Stimulated activated CD8-positive, alpha-beta memory T cell treated with anti-CD3 and anti-CD28 coated beads, Interleukin-4, amount 100 ng/mL, for 4 hours (primary cell): ENCODE measurements around the gene OR5D18.
"Not testable (repeated sequence)": the region's sequence is repeated elsewhere in the genome, so short reads cannot be mapped to it uniquely, and the experiment has no call there.

Experiments used
- DNase-seq, 2 donors: peaks; one replicate each; pipeline ENCODE4 v3.0.0-alpha.2; 2020; ENCODE audit warnings: low read depth in 2 of 2, low spot score in 1 of 2

OR5D18 gene

DNA sequence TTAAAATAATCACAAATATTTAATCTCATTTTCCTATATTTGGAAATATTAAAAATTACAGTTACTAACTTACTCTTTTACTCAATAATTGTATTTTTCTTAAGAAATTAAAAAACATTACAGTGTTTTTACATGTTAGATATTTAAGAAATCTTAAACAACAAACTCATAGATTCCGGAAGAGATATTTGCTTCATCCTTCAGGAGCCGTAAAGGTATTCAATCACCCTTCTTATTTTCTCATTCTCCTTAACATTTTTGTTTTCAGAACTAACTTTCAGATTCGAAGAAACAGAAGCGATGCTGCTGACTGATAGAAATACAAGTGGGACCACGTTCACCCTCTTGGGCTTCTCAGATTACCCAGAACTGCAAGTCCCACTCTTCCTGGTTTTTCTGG is at the start of gene OR5D18:
TSS of gene OR5D18 (plus strand) at position 301 of the 400 bp plus-strand sequence. CDS start at position 301, 0 bp downstream.
- no peak for DNase-seq

DNA sequence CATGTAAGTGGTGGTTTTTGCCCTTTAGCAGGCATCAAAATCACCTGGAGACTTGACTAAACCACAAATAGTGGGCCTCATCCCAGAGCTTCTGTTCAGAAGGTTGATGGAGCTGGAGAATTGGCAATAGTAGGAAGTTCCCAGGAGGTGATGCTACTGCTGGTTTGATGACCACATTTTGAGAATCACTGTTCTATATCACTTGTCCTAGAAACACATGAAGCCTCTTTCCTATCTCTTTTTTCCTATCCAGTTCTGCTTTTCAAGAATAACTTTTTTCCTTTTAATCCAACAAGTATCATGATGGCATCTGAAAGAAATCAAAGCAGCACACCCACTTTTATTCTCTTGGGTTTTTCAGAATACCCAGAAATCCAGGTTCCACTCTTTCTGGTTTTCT is 46.3 kb upstream of the OR5D18 start, which contains the start of gene OR5D13:
TSS of gene OR5D13 (plus strand) at position 301 of the 400 bp plus-strand sequence. CDS start at position 301, 0 bp downstream.
- DNase-seq, result no peak

DNA sequence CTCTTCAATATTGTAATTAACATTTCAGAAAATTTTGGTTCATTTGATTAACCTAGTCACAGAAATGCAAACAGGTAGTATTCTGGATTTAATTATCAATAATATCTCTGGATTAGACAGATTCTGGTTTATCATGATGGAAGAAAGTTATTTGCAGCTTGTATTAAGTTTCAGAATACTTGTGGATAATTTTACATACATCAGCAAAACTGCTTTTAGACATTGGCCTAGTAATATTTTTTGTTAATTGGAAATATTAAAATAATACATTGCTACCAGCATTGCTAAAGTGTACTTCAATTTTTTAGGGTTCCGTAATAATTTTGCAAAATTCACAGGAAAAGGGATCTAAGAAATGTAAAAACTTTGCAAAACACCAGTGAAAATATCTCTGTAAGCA is 27.8 kb upstream of the OR5D18 start:
- no peak for DNase-seq

DNA sequence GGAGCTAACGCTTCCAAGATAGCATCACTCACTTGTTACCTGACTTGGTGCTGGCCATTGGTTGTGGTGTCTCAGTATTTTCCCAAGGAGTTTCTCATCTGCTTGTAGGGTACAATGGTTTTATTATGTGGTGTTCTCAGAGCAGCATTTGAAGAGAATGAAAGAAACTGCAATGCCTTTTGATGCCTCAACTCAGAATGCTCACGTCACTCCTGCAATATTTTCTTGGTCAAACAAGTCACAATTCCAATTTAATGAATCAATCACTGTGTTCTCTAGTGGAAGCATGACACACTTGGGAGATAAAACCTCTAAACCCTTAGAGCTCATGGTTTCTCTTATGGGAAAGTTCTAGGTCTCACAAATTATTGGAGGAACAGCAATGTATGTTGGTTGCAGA is 26.1 kb upstream of the OR5D18 start:
- DNase-seq, result no peak

DNA sequence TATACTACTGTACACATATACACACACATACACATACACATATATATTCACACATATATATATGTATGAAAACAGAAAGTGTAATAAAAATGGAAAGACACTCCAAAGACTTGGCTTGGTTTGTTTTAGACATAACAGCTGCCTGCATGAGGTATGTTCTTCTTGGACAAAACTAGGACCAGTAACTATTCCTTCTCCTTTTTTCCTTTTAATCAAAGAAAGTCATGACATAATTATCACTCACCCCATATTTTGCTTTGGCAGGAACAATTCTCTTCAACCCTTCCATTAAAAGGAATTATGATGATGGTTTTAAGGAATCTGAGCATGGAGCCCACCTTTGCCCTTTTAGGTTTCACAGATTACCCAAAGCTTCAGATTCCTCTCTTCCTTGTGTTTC is 24.2 kb upstream of the OR5D18 start, which contains the start of gene OR5D14:
TSS of gene OR5D14 (plus strand) at position 301 of the 400 bp plus-strand sequence. CDS start at position 301, 0 bp downstream.
- no peak for DNase-seq

DNA sequence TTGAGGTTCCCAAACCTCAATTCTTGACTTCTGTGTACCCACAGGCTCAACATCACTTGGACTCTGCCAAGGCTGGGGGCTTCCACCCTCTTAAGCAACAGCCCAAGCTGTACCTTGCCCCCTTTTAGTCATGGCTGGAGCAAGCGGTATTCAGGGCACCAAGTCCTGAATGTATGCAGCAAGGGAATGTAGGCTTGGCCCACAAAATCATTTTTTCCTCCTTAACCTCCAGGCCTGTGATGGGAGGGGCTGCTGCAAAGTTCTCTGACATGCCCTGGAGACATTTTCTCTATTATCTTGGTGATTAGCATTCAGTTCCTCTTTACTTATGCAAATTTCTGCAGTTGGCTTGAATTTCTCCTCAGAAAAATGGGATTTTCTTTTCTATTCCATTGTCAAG is 13.2 kb upstream of the OR5D18 start:
- no peak for DNase-seq

DNA sequence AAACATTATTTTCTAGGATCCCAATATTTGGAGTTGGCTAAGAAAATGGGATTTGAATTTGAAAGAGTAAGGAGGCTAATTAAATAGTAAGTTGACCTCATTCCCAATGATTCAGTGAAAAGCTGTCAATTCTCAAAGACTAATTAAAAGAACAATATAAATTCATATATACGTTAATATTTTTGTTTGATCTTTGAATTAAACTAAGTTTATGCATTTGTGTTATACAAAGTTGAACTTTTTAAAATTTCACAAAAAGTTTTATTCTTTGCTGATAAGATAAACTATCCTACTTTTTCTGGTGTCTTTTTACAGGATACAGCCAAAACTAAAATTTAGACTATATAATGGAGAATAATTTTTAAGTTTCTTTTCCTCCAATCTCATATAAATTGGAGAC is 8.4 kb upstream of the OR5D18 start, which contains the start of gene OR5L1:
TSS of gene OR5L1 (plus strand) at position 301 of the 400 bp plus-strand sequence. CDS start 100 bp downstream, outside the sequence.
- no peak for DNase-seq

DNA sequence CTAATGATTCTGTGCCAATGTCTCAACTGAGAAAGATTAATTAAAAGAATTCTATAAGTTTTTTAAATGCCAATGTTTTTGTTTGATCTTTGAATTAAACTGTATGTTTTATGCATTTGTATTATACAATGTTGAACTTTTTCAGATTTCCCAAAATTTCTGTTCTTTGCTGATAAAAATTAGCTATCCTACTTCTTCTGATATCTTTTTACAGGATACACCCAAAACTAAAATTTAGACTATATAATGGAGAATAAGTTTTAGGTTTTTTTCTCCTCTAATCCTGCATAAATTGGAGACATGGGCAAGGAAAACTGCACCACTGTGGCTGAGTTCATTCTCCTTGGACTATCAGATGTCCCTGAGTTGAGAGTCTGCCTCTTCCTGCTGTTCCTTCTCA is 7.5 kb downstream of the OR5D18 start, which contains the start of gene OR5L2:
TSS of gene OR5L2 (plus strand) at position 301 of the 400 bp plus-strand sequence. CDS start at position 301, 0 bp downstream.
- no peak for DNase-seq

DNA sequence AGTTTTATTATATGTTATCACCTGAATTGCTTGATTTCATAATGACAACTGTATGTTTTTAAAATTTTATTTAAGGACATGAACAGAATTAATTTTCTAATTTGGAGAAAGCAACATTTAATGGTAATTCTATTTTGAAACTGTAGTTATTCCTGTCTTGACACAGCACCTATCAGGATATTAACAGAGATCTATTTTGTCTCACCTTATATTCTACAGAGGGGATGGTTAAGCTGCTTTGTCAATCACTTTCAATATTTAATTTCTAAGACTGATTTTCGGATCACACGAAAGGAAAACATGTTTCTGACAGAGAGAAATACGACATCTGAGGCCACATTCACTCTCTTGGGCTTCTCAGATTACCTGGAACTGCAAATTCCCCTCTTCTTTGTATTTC is 19.0 kb downstream of the OR5D18 start, which contains the start of gene OR5D16:
TSS of gene OR5D16 (plus strand) at position 301 of the 400 bp plus-strand sequence. CDS start at position 301, 0 bp downstream.
- no peak for DNase-seq

DNA sequence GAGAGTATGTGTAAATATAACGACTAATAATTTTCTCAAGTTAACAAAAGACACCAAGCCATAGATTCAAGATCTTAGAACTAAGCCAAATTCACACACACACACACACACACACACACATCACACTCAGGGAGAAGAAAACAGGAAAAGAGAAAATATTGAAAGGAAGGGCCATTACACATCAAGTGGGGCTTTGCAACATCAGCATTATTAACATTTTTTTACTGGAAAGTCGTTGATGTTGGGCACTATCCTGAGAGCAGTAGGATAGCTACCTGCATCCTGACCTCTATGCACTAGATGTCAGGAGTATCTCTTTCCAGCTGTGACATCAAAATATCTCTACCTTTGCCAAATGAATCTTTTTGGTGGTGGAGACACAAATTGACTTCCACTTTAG is 28.0 kb downstream of the OR5D18 start:
- DNase-seq, result no peak

DNA sequence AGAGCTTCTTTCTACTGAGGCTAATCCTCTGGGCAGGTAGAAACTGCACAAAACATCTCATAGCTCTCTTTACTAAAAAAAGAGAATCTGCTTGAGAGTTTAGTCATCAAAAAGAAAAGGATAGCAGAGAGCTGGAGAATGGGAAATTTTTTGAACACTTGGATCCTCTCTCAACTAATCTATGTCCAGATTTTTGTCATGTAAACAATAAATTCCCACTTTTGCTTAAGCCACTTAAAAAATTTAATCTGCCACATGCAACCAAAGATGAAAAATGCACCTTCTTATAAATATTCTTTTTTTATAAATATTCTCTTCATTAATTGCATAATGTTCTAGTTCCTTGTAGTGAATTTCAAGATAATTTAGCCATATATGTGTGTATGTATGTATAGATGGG is 29.6 kb downstream of the OR5D18 start:
- DNase-seq, result no peak

DNA sequence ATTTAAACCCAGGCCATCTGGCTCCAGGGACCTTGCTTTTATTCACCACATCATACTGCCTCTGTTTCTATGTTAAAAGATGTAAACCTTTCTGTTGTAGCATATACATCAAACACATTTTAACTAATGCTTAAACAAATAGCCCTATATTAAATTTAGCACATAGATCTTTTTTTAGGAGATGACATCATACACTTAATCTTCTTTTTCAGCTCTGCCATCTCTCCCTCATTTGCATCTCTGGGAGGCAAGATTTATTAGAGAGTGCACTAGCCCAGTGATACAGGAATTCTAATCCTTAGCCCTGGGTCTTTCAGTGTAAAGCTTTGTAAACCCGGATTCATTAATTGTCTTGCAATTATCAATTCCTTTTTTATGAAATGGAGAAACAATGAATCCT is 32.7 kb downstream of the OR5D18 start:
- no peak for DNase-seq

DNA sequence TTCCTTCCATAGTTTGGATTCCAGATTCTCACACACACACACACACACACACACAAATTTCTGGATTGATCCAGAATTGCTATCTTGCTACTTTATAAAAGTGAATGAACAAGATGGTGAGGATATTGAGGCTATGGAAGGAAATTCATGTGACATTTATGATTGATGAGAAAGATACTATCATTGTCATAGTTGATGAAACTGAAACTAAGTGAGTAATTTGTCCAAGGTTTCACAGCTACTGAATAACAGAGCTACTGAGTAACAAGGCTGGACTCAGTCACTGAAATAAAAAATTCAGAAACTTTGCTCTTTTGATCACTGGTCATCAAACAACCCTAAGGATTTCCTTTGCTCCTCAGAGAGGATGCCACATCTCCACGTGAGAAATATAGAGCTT is 35.3 kb downstream of the OR5D18 start:
- DNase-seq, result no peak

DNA sequence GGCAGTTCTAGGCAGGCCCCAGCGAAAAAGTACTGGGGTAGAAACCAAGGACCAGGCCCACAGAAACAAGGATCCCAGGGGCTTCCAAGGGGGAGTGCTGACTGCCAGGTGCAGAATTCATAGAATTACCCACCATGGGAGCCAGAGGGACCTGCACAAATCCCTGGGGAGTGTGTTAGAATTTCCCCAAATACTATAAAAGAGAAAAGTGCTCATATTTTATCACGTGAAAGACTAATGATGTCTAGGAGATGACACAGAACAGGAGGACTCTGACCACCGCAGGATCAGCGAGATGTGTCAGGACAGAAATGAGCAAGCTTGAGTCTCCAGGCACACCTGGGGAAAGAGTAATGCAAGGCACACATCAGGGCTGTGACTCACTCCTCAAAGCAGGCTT is 47.9 kb downstream of the OR5D18 start:
- DNase-seq, result not testable (repeated sequence)
